Motor neuron (in vitro differentiated cells): ENCODE data around the gene ACTL8. TPM values are rescaled to one million over a fixed set of nuclear protein-coding genes. Genes with fewer than 3 reads are reported as not detected.
A peak's percentile ranks its signal among the peaks of the same experiment; 100 is the strongest.

ENCODE experiments used
- ATAC-seq, 8 experiments: fragments of 200-7000 bp; cut with Tn5 transposase; replicated peaks in 6 of 8; 2 replicates each; pipeline ENCODE4 v1.8.0; 2021; ENCODE audit warnings: mild to moderate bottlenecking in 8 of 8, moderate library complexity in 8 of 8
- H3K27ac ChIP-seq, 2 donors: fragments of 250-450 bp; sonication (Bioruptor Pico); 2 replicates each; pipeline ENCODE4 v1.9.0; 2021; ENCODE audit warnings: antibody characterized with exemption in 2 of 2, mild to moderate bottlenecking in 2 of 2, moderate library complexity in 1 of 2
- H3K4me1 ChIP-seq, 2 donors: fragments of 250-450 bp; sonication (Bioruptor Pico); replicated peaks in 1 of 2; 2 replicates each; pipeline ENCODE4 v1.6.1; 2021; ENCODE audit warnings: antibody characterized with exemption in 2 of 2, mild to moderate bottlenecking in 2 of 2, moderate library complexity in 1 of 2
- H3K4me3 ChIP-seq, 5 donors: fragments of 250-450 bp; sonication (Bioruptor Pico); 2 replicates each; pipeline ENCODE4 v1.9.0; 2021; ENCODE audit warnings: antibody characterized with exemption in 5 of 5, mild to moderate bottlenecking in 5 of 5, moderate library complexity in 4 of 5
- WGBS, 10 experiments: fragments of 450-650 bp; shearing (Covaris generic); methylation state at CpG; one replicate each; pipeline ENCODE4 v1.0.0; 2022; 5-methylcytosine and 5-hydroxymethylcytosine counted together
- in situ Hi-C, 9 experiments: fragments of 400-800 bp; cut with MboI; loops; one replicate each; pipeline ENCODE4 v1.15.0; 2021; ENCODE audit warnings: low sequenced_read_pairs in 9 of 9, low pct_unique_long_range_greater_than_20kb in 2 of 9; ENCODE audit not compliant: unreplicated experiment in 9 of 9
- total RNA-seq, 8 experiments: library from RNA; unstranded; fragments of 300-600 nt; gene quantifications; 2 replicates each; pipeline versions ENCODE4 v1.2.3 to v1.2.4, GENCODE V29; 2022

The ACTL8 gene
- total RNA-seq, 8 experiments from 2014 or later = 0.11 to 42.2 (median 1.3) TPM; not detected in 1

DNA sequence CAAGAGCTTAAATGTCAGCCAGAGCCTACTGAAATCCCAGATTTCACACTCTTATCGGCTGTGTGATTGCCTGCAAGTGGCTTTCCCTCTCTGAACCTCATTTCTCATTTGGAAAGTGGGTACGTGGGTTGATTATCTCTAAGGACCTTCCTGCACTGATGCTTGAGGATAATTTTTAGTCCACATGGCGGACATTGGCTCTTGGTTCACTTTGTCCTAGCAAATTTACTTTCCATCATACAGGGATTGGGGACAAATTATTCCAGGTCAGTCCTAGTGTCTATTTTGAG is 111.6 kb downstream of the ACTL8 start:
- in situ Hi-C loops = no loop called here
- no peak overlapping the region for H3K4me3 ChIP-seq
- no peak overlapping the region for H3K27ac ChIP-seq
- H3K4me1 ChIP-seq = peaks cover 5 to 15% of the 10 kb centered on the region in 2 donors
- ATAC-seq = no peak
- 21 to 92% (median 78%) methylated on average over 2 to 3 of the region's 3 CpGs; no CpG with 5 or more reads in 2 of the 10 experiments for WGBS, 10 experiments

- H3K4me1 ChIP-seq = peaks cover 0 to 11% of the 10 kb centered on the region in 2 donors
- no peak overlapping the region for H3K27ac ChIP-seq
- WGBS, 10 experiments = 65 to 95% (median 85%) methylated on average over 2 to 8 of the region's 8 CpGs
- no peak for ATAC-seq
- in situ Hi-C loops = no loop called here
- H3K4me3 ChIP-seq = no peak overlapping the region
Measured at GRCh38 chr1:17867470-17867869, 112.3 kb downstream of the ACTL8 start.

GRCh38 chr1:17869815-17870214 is 114.7 kb downstream of the ACTL8 start:
- in situ Hi-C loops = no loop called here
- H3K27ac ChIP-seq = no peak overlapping the region
- H3K4me3 ChIP-seq = no peak overlapping the region
- peaks cover 8 to 17% of the 10 kb centered on the region in 2 donors for H3K4me1 ChIP-seq
- peak in 4 of 8 experiments; percentile 26 to 50 (median 42) for ATAC-seq
- 20 to 88% (median 65%) methylated on average over 1 to 3 of the region's 3 CpGs; no CpG with 5 or more reads in 2 of the 10 experiments for WGBS, 10 experiments

- 60 to 100% (median 89%) methylated on average over 1 of the region's 1 CpG; no CpG with 5 or more reads in 4 of the 10 experiments for WGBS, 10 experiments
- Histone ChIP-seq H3K4me1 (peaks cover 15 to 24% of the 10 kb centered on the region in 2 donors), H3K4me3 (no peak overlapping the region), H3K27ac (no peak overlapping the region)
- no peak for ATAC-seq
- in situ Hi-C loops = no loop called here
Measured at GRCh38 chr1:17870679-17871078, 115.5 kb downstream of the ACTL8 start.

DNA sequence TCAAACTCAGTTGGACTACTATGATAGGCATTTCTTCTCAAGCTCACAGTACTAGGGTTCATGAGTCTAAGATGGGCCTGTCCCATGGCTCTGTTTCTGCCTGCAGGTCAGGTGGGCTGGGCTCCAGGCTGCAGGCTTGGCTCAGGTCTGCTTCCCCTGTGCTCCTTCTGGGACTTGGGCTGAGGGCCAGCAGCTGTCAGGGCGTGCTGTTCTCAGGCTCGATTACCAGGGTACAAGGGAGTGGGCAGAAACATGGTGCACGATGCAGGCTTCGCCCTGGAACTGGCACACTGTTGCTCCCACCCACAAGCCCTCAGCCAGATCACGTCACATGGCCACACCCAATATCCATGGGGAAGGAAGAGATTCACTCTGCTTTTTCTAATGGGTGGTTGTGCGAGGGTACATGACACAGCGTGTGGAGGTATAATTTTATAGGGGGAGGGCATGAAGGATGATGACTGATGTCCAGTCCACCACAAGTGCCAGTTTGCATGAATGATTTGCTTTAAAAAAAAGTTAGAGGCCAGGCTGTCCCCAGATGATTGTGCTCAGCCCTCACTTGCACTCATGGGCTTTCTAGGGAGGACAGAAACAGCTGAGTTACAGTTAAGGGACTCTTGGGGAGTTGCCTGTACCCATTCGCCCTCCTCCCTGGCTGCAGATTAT is 118.0 kb downstream of the ACTL8 start:
- WGBS, 10 experiments = 50 to 95% (median 70%) methylated on average over 1 to 5 of the region's 8 CpGs; no CpG with 5 or more reads in 1 of the 10 experiments
- Histone ChIP-seq H3K4me1 (peaks cover 18 to 27% of the 10 kb centered on the region in 2 donors), H3K27ac (no peak overlapping the region), H3K4me3 (no peak overlapping the region)
- no peak for ATAC-seq
- in situ Hi-C loops = no loop called here

- Histone ChIP-seq H3K4me1 (peaks cover 18 to 28% of the 10 kb centered on the region in 2 donors), H3K27ac (peak overlapping the region in 1 of 2 donors; percentile 26), H3K4me3 (no peak overlapping the region)
- in situ Hi-C loops = no loop called here
- 20 to 100% (median 86%) methylated on average over 1 of the region's 1 CpG; no CpG with 5 or more reads in 5 of the 10 experiments for WGBS, 10 experiments
- peak in 2 of 8 experiments; percentile 18 to 20 for ATAC-seq
Measured at GRCh38 chr1:17874231-17874630, 119.1 kb downstream of the ACTL8 start.

DNA sequence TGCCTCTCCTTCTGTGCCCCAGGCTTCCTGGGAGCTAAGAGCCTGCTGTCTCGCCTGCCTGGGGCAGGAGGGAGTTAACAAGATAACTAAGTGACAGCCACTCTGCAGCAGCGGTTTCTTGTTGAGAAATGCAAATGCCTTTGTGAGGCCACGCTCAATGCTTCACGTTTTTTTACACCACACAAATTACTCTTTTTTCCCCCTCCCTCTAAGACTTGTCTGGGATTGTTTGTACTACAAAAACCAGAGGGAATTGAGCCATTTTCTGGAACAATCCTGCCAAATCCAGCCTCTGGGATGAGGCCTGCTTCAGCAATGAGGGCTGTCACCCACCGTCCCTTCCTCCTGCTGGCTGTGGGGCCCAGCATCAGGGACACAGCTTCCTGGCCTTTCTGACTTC is 119.6 kb downstream of the ACTL8 start:
- ATAC-seq = peak; percentile 36 to 91 (median 87)
- Histone ChIP-seq H3K4me1 (peaks cover 18 to 28% of the 10 kb centered on the region in 2 donors), H3K4me3 (no peak overlapping the region), H3K27ac (peak overlapping the region; percentile 26 to 36)
- in situ Hi-C loops = no loop called here
- 0 to 20% (median 5%) methylated on average over 1 to 5 of the region's 5 CpGs; no CpG with 5 or more reads in 2 of the 10 experiments for WGBS, 10 experiments

GRCh38 chr1:17875171-17875881 is 120.2 kb downstream of the ACTL8 start:
- in situ Hi-C loops = no loop called here
- ATAC-seq = no peak
- H3K4me3 ChIP-seq = no peak overlapping the region
- H3K27ac ChIP-seq = peak overlapping the region; percentile 26 to 36
- WGBS, 10 experiments = 8 to 80% (median 60%) methylated on average over 1 to 5 of the region's 5 CpGs; no CpG with 5 or more reads in 3 of the 10 experiments
- H3K4me1 ChIP-seq = peaks cover 18 to 28% of the 10 kb centered on the region in 2 donors

- WGBS, 10 experiments = 67 to 96% (median 93%) methylated on average over 1 to 4 of the region's 4 CpGs; no CpG with 5 or more reads in 4 of the 10 experiments
- in situ Hi-C loops = no loop called here
- peak in 1 of 8 experiments; percentile 16 for ATAC-seq
- no peak overlapping the region for H3K27ac ChIP-seq
- H3K4me3 ChIP-seq = no peak overlapping the region
- peaks cover 18 to 28% of the 10 kb centered on the region in 2 donors for H3K4me1 ChIP-seq
Measured at GRCh38 chr1:17875882-17876280, 120.7 kb downstream of the ACTL8 start.

Other genes starting within 250 kb of the ACTL8 start
- gene ARHGEF10L, start 215.6 kb upstream of the ACTL8 start, total RNA-seq = 10 to 100 TPM in 6 of 8 experiments, 1 to 10 TPM in 2; 2.5 to 41.4 (median 26.1) TPM